ENCODE data around the gene ZNF816. TPM values are rescaled to one million over a fixed set of nuclear protein-coding genes. Genes with fewer than 3 reads are reported as not detected.

Gene ZNF816
- total RNA-seq, 4 donors from 2014 or later: 3.7 to 23.0 (median 13.5) TPM

GRCh38 chr19:53007606-53008005 is 44.9 kb upstream of the ZNF816 start:
- DNase-seq (ENCODE audit: low spot score in 2 of 2): no peak

GRCh38 chr19:53007200-53007599 is 44.5 kb upstream of the ZNF816 start:
- H3K36me3 ChIP-seq: no peaks in the 10 kb centered on the region
- H3K27me3 ChIP-seq: peaks cover 0 to 4% of the 10 kb centered on the region in 2 donors
- 80 to 84% methylated on average over 7 of the region's 7 CpGs for WGBS, 2 donors
- H3K9me3 ChIP-seq: no peaks in the 10 kb centered on the region
- TF ChIP-seq POLR2A (IDR thresholded peaks at IDR 0.05) (no peak), CTCF (IDR thresholded peaks at IDR 0.05) (no peak), EP300 (IDR thresholded peaks at IDR 0.05) (no peak)
- H3K27ac ChIP-seq: no peak overlapping the region
- H3K4me3 ChIP-seq: no peak overlapping the region
- H3K4me1 ChIP-seq: no peaks in the 10 kb centered on the region
- DNase-seq (ENCODE audit: low spot score in 2 of 2): no peak

More at GRCh38 chr19:53007606-53008005, 44.9 kb upstream of the ZNF816 start:
- Histone ChIP-seq H3K27me3 (peaks cover 0 to 4% of the 10 kb centered on the region in 2 donors), H3K36me3 (no peaks in the 10 kb centered on the region), H3K9me3 (no peaks in the 10 kb centered on the region), H3K4me1 (no peaks in the 10 kb centered on the region), H3K4me3 (no peak overlapping the region), H3K27ac (no peak overlapping the region)
- TF ChIP-seq EP300 (IDR thresholded peaks at IDR 0.05) (no peak), POLR2A (IDR thresholded peaks at IDR 0.05) (no peak), CTCF (IDR thresholded peaks at IDR 0.05) (no peak)
- WGBS, 2 donors: 50 to 57% methylated on average over 5 of the region's 5 CpGs

DNA sequence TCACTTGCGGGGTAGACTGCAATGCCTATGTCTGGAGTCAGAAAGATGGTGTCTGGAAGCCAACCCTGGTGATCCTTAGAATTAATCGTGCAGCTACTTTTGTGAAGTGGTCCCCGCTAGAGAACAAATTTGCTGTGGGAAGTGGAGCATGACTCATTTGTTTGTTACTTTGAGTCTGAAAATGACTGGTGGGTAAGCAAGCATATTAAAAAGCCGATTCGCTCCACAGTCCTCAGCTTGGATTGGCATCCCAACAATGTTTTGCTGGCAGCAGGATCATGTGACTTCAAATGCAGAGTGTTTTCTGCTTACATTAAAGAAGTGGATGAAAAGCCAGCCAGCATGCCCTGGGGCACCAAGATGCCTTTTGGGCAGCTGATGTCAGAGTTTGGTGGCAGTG is 41.6 kb upstream of the ZNF816 start:
- DNase-seq (ENCODE audit: low spot score in 2 of 2): no peak
- WGBS, 2 donors: 60 to 76% methylated on average over 5 of the region's 5 CpGs
- Histone ChIP-seq H3K27ac (no peak overlapping the region), H3K4me3 (no peak overlapping the region), H3K36me3 (no peaks in the 10 kb centered on the region), H3K4me1 (no peaks in the 10 kb centered on the region), H3K9me3 (no peaks in the 10 kb centered on the region), H3K27me3 (no peaks in the 10 kb centered on the region)
- no peak for TF ChIP-seq CTCF (IDR thresholded peaks at IDR 0.05)
- TF ChIP-seq POLR2A (IDR thresholded peaks at IDR 0.05): no peak
- TF ChIP-seq EP300 (IDR thresholded peaks at IDR 0.05): no peak

DNA sequence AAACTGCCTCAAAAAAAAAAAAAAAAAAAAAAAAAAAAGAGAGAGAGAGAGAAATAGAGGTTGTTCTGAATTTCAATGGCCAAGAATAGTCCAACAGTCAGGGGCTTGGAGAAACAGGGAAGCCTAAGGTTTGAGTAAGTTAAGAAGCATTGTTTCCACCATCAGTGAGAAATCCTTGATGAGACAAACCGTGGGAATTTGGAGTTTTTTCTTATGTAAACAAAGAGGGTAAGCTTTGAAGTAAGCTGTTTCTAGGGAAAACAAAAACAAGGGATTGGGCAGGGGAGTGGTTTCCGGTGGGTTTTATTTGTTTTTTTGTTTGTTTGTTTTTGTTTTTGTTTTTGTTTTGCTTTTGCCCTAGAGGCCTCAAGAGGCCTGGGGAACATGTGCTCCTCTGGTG is 39.8 kb upstream of the ZNF816 start:
- DNase-seq (ENCODE audit: low spot score in 2 of 2): no peak
- no peak for TF ChIP-seq CTCF (IDR thresholded peaks at IDR 0.05)
- TF ChIP-seq POLR2A (IDR thresholded peaks at IDR 0.05): no peak
- TF ChIP-seq EP300 (IDR thresholded peaks at IDR 0.05): no peak
- H3K4me1 ChIP-seq: no peaks in the 10 kb centered on the region
- H3K4me3 ChIP-seq: no peak overlapping the region
- H3K36me3 ChIP-seq: no peaks in the 10 kb centered on the region
- H3K9me3 ChIP-seq: peaks cover 0 to under 1% (median 0%) of the 10 kb centered on the region in 4 donors
- WGBS, 2 donors: 36 to 38% methylated on average over 2 of the region's 2 CpGs
- peaks cover 0 to 5% of the 10 kb centered on the region in 2 donors for H3K27me3 ChIP-seq
- H3K27ac ChIP-seq: no peak overlapping the region

- H3K9me3 ChIP-seq: peaks cover 0 to 6% (median 0%) of the 10 kb centered on the region in 4 donors
- no peak overlapping the region for H3K4me3 ChIP-seq
- no peaks in the 10 kb centered on the region for H3K36me3 ChIP-seq
- H3K4me1 ChIP-seq: peaks cover 0 to 5% (median 0%) of the 10 kb centered on the region in 4 donors
- H3K27me3 ChIP-seq: peaks cover 0 to 6% of the 10 kb centered on the region in 2 donors
- 49 to 68% methylated on average over 9 of the region's 9 CpGs for WGBS, 2 donors
- no peak overlapping the region for H3K27ac ChIP-seq
- no peak for DNase-seq (ENCODE audit: low spot score in 2 of 2)
- TF ChIP-seq EP300 (IDR thresholded peaks at IDR 0.05) (no peak), CTCF (IDR thresholded peaks at IDR 0.05) (no peak), POLR2A (IDR thresholded peaks at IDR 0.05) (no peak)
Observed at GRCh38 chr19:52997975-52998374, 35.3 kb upstream of the ZNF816 start.
